Cardiac muscle cell (in vitro differentiated cells and primary cell): ENCODE data around the gene TMEM167B. TPM values are rescaled to one million over a fixed set of nuclear protein-coding genes. Genes with fewer than 3 reads are reported as not detected.

Experiments
- DNase-seq, 2 donors: peaks; one replicate each; pipeline versions ENCODE4 v3.0.0 to v3.0.0-alpha.2; 2010 to 2017; ENCODE audit warnings: low read depth in 1 of 2, low spot score in 1 of 2
- H3K27ac ChIP-seq: fragments of 200-600 bp; sonication (generic); 2 replicates; pipeline ENCODE4 v1.5.1; 2016
- H3K27me3 ChIP-seq: fragments of 200-600 bp; sonication (generic); 2 replicates; pipeline ENCODE4 v1.6.0; 2016; ENCODE audit warnings: control low read depth
- H3K36me3 ChIP-seq: fragments of 200-600 bp; sonication (generic); 2 replicates; pipeline ENCODE4 v1.5.1; 2016; ENCODE audit warnings: control low read depth
- H3K4me1 ChIP-seq: fragments of 200-600 bp; sonication (generic); 2 replicates; pipeline ENCODE4 v1.8.1; 2017; ENCODE audit warnings: low read depth, mild to moderate bottlenecking, mixed run types
- H3K4me3 ChIP-seq: fragments of 200-600 bp; sonication (generic); 2 replicates; pipeline ENCODE4 v1.5.1; 2016; ENCODE audit warnings: mild to moderate bottlenecking
- H3K9me3 ChIP-seq: fragments of 200-600 bp; sonication (generic); 2 replicates; pipeline ENCODE4 v1.5.1; 2017; ENCODE audit warnings: low read depth, mild to moderate bottlenecking, control low read depth
- polyA plus RNA-seq: library from polyadenylated mRNA; unstranded; fragments of >200 nt; fragmentation: Nextera tagmentation; extraction: Ambion mirVana; gene quantifications from 2 replicates; pipeline ENCODE4 v1.2.1, GENCODE V29; 2016
- total RNA-seq: library from RNA; depleted of rRNA; stranded (reverse); fragments of >200 nt; gene quantifications from 2 replicates; pipeline ENCODE4 v1.2.3, GENCODE V29; 2016
- TF ChIP-seq, protein P1 (sequence below): IDR thresholded peaks from 2 replicates; pipeline ENCODE4 v1.5.1; 2012; ENCODE audit warnings: low read depth, mild to moderate bottlenecking, low read length

Gene TMEM167B
- total and polyA plus RNA-seq, 2 experiments from 2014 or later: 18.7 to 19.3 TPM

DNA sequence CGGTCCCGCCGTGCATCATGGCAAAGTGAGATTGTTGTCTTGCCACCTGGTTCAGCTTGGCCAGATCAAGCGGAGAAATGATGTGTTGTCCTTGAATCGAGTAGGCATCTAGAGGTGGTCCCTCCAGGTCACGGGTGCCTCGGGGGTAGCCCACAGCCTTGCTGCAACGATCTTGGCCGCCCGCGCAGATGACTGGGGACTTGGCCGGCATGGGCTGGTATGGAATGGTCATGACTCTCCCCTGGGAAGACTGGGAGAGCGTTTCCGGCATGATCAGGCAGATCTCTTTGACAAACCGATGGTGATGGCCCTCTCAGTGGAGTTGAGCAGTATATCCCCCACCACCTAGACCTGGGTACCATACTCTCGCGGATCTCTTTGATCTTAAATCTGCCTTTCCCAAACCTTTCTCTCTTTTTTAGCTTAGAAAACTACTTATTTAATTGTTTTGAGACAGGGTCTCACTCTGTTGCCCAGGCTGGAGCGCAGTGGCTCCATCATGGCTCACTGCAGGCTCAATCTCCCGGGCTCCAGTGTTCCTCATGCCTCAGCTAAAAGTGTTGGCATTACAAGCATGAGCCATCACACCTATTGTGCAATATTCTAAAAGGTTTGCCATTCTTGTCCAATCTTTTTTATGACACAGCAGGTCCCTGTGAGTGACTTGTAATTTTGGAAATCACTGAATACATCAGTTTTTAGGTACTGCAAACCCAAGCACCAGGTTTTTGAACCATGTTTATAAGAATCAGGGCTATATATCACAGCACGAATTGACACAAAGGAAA is 14.0 kb downstream of the TMEM167B start:
- no peaks in the 10 kb centered on the region for H3K9me3 ChIP-seq
- DNase-seq: no peak
- no peak overlapping the region for H3K4me3 ChIP-seq
- peaks cover 22% of the 10 kb centered on the region for H3K27me3 ChIP-seq
- no peak overlapping the region for H3K27ac ChIP-seq
- no peaks in the 10 kb centered on the region for H3K4me1 ChIP-seq
- H3K36me3 ChIP-seq: no peaks in the 10 kb centered on the region
- TF ChIP-seq, protein P1, sequence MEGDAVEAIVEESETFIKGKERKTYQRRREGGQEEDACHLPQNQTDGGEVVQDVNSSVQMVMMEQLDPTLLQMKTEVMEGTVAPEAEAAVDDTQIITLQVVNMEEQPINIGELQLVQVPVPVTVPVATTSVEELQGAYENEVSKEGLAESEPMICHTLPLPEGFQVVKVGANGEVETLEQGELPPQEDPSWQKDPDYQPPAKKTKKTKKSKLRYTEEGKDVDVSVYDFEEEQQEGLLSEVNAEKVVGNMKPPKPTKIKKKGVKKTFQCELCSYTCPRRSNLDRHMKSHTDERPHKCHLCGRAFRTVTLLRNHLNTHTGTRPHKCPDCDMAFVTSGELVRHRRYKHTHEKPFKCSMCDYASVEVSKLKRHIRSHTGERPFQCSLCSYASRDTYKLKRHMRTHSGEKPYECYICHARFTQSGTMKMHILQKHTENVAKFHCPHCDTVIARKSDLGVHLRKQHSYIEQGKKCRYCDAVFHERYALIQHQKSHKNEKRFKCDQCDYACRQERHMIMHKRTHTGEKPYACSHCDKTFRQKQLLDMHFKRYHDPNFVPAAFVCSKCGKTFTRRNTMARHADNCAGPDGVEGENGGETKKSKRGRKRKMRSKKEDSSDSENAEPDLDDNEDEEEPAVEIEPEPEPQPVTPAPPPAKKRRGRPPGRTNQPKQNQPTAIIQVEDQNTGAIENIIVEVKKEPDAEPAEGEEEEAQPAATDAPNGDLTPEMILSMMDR: no peak

DNA sequence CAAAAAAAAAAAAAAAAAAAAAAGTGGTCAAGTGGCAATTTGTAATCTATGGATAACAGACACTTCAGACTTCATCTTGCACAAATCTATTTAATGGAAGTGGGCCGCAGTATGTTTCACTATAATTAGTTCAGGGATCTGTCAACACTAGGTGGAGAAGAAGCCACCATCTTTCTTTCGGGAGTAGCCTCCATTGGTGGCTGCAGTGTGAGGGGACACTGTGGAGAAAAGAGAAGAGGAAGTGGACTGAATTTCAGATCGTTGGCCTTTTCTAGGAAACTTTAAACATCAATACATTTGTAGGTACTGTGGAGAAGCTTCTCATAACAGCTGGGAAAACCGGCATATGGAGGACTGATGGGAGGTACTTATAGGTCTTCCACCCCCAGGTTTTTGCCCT is 15.3 kb downstream of the TMEM167B start:
- TF ChIP-seq, protein P1: no peak
- DNase-seq: no peak
- Histone ChIP-seq H3K27ac (no peak overlapping the region), H3K4me1 (no peaks in the 10 kb centered on the region), H3K9me3 (no peaks in the 10 kb centered on the region), H3K4me3 (no peak overlapping the region), H3K27me3 (peaks cover 35% of the 10 kb centered on the region), H3K36me3 (no peaks in the 10 kb centered on the region)

DNA sequence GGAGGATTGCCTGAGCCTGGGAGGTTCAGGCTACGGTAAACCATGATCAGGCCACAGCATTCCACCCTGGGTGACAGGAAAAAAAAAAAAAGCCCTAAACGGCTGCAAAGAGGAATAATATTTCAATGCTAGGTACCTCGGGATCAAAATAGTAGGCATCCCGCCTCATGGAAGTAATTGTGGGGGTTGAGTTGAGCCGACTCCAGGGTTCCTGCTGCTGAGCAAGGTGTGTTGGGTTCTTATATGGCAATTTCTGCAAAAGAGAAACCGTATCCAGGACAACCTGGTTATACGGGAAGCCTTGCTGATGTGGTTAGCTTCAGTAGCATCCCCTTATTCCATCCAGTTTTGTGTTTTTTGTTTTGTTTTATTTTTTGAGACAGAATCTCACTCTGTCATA is 17.2 kb downstream of the TMEM167B start:
- Histone ChIP-seq H3K9me3 (no peaks in the 10 kb centered on the region), H3K27me3 (peaks cover 52% of the 10 kb centered on the region), H3K36me3 (no peaks in the 10 kb centered on the region), H3K27ac (no peak overlapping the region), H3K4me1 (no peaks in the 10 kb centered on the region), H3K4me3 (no peak overlapping the region)
- DNase-seq: no peak
- TF ChIP-seq, protein P1: no peak

DNA sequence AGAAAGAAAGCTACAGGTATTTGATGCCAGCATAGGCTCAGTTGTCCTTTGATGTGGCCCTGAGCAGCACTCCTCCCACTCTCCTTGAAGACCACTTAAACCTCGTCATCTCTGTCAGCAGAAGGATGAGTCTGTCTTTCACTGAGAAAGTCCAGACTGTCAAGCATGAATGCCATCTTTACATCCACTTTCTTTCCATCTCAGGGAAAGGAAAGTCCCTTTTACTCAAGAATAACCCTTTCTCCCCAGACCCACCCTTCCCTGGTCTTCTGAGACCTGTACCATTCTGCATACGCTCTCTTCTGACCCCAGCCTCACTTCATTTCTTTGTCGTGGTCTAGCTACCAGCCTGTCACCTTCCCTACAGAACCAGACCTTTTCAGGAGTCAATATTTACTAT is 19.3 kb downstream of the TMEM167B start:
- H3K36me3 ChIP-seq: no peaks in the 10 kb centered on the region
- TF ChIP-seq, protein P1: no peak
- no peak overlapping the region for H3K4me3 ChIP-seq
- H3K9me3 ChIP-seq: no peaks in the 10 kb centered on the region
- peaks cover 73% of the 10 kb centered on the region for H3K27me3 ChIP-seq
- no peak overlapping the region for H3K27ac ChIP-seq
- DNase-seq: no peak
- H3K4me1 ChIP-seq: no peaks in the 10 kb centered on the region

DNA sequence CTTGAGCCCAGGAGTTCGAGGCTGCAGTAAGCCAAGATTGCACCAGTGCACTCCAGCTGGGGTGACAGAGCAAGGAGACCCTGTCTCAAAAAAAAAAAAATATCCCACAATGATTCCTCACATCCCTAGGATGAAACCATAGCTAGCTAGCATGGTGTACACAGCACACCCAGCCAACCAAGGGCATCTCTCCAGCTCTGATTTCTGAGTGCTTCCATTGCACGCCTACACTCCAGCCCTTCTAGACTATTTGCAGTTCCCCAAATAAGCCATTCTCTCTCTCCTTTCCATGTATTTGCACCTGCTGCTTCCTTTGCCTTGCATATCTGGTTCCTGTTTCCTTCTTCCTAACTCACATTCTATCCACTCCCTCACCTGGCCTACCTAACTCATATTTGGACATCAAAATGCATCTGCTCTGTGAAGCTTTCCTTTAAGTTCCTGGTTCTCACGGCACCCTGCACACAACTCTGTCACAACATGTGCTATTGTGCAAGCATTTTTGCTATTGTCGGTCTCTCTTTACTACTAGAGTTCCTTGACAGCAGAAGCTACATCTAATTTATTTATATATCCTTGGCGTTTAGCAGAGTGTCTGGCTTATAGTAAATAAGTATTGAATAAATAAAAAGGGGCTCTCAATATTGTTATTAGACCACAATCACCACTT is 21.0 kb downstream of the TMEM167B start:
- no peak overlapping the region for H3K27ac ChIP-seq
- H3K9me3 ChIP-seq: no peaks in the 10 kb centered on the region
- H3K27me3 ChIP-seq: peaks cover 89% of the 10 kb centered on the region
- H3K4me3 ChIP-seq: no peak overlapping the region
- TF ChIP-seq, protein P1: no peak
- H3K36me3 ChIP-seq: no peaks in the 10 kb centered on the region
- no peaks in the 10 kb centered on the region for H3K4me1 ChIP-seq
- DNase-seq: no peak
